Testis (tissue), 2 donors: ENCODE results near the gene ADORA3.

ENCODE experiments used
- POLR2A ChIP-seq: fragments of 450-650 bp; IDR thresholded peaks from one replicate; pipeline ENCODE4 v1.6.1; 2017; ENCODE audit warnings: antibody characterized with exemption, mild to moderate bottlenecking, moderate library complexity
- TF ChIP-seq, protein P1 (sequence below), 3 experiments: fragments of 450-650 bp in 2 of 3; fragments of 200-600 bp in 1 of 3; sonication (generic) in 1 of 3; IDR thresholded peaks; one replicate each; pipeline ENCODE4 v1.5.1; 2016 to 2019; ENCODE audit warnings: antibody characterized with exemption in 3 of 3, mild to moderate bottlenecking in 2 of 3, moderate library complexity in 1 of 3

- TF ChIP-seq, protein P1, sequence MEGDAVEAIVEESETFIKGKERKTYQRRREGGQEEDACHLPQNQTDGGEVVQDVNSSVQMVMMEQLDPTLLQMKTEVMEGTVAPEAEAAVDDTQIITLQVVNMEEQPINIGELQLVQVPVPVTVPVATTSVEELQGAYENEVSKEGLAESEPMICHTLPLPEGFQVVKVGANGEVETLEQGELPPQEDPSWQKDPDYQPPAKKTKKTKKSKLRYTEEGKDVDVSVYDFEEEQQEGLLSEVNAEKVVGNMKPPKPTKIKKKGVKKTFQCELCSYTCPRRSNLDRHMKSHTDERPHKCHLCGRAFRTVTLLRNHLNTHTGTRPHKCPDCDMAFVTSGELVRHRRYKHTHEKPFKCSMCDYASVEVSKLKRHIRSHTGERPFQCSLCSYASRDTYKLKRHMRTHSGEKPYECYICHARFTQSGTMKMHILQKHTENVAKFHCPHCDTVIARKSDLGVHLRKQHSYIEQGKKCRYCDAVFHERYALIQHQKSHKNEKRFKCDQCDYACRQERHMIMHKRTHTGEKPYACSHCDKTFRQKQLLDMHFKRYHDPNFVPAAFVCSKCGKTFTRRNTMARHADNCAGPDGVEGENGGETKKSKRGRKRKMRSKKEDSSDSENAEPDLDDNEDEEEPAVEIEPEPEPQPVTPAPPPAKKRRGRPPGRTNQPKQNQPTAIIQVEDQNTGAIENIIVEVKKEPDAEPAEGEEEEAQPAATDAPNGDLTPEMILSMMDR (IDR thresholded peaks at IDR 0.05): no peak
- no peak for TF ChIP-seq POLR2A
Observed at GRCh38 chr1:111465754-111466153, 37.7 kb downstream of the ADORA3 start.
